SK-N-SH (cell line): Measurements from ENCODE around the gene PKIB. TPM values are rescaled to one million over a fixed set of nuclear protein-coding genes. Genes with fewer than 3 reads are reported as not detected.

Experiments used
- CTCF ChIA-PET: fragments of 300-600, 350-600 bp; formaldehyde crosslinking; extraction: SDS; loops from one replicate; lab custom pipeline; 2021; lab: Yijun Ruan, JAX
- POLR2A ChIA-PET: fragments of 350-600 bp; sonication (Branson Sonifier 250); formaldehyde crosslinking; extraction: SDS; loops from one replicate; lab custom pipeline; 2020; ENCODE audit warnings: antibody characterized with exemption, inconsistent platforms; lab: Yijun Ruan, JAX
- DNase-seq: peaks from one replicate; pipeline ENCODE4 v3.0.0; 2012
- H2AFZ ChIP-seq: fragments of 200-600 bp; sonication (generic); 2 replicates; pipeline ENCODE4 v1.8.1; 2016; ENCODE audit warnings: antibody characterized with exemption, mild to moderate bottlenecking, low read depth
- H3F3A ChIP-seq: fragments of 200-600 bp; sonication (generic); replicated peaks from 2 replicates; pipeline ENCODE3; 2016; ENCODE audit warnings: antibody characterized with exemption, mild to moderate bottlenecking; ENCODE audit not compliant: insufficient read depth
- H3K27ac ChIP-seq, 2 experiments: fragments of 200-500 bp in 1 of 2; fragments of 200-600 bp in 1 of 2; sonication (Bioruptor generic) in 1 of 2; sonication (generic), shearing (Covaris generic) in 1 of 2; 2 replicates each; pipeline versions ENCODE4 v1.5.1 to v1.6.1; 2014 to 2016; ENCODE audit warnings: low read depth in 2 of 2, inconsistent platforms in 1 of 2, low read length in 1 of 2, mild to moderate bottlenecking in 1 of 2, mixed read lengths in 1 of 2
- H3K27me3 ChIP-seq: fragments of 200-600 bp; sonication (generic), shearing (Covaris generic); 2 replicates; pipeline ENCODE4 v1.6.1; 2016; ENCODE audit warnings: mixed run types; ENCODE audit not compliant: insufficient read depth
- H3K36me3 ChIP-seq, 2 experiments: fragments of 200-500 bp in 1 of 2; fragments of 200-600 bp in 1 of 2; sonication (Bioruptor generic) in 1 of 2; sonication (generic) in 1 of 2; replicated peaks in 1 of 2; 2 replicates each; pipeline versions ENCODE3 to v1.5.1; 2014 to 2016; ENCODE audit warnings: low read length in 1 of 2, mild to moderate bottlenecking in 1 of 2; ENCODE audit not compliant: insufficient read depth in 2 of 2, control insufficient read depth in 1 of 2
- H3K4me1 ChIP-seq, 2 experiments: fragments of 200-500 bp in 1 of 2; fragments of 200-600 bp in 1 of 2; sonication (Bioruptor generic) in 1 of 2; sonication (generic), shearing (Covaris generic) in 1 of 2; 2 replicates each; pipeline versions ENCODE4 v1.5.1 to v1.6.1; 2014 to 2016; ENCODE audit warnings: low read depth in 1 of 2, low read length in 1 of 2, mixed run types in 1 of 2; ENCODE audit not compliant: insufficient read depth in 2 of 2, control insufficient read depth in 1 of 2
- H3K4me2 ChIP-seq: fragments of 200-600 bp; sonication (generic), shearing (Covaris generic); 2 replicates; pipeline ENCODE4 v1.6.1; 2017; ENCODE audit warnings: mixed run types
- H3K4me3 ChIP-seq, 2 experiments: fragments of 200-500 bp in 1 of 2; fragments of 200-600 bp in 1 of 2; sonication (Bioruptor generic) in 1 of 2; sonication (generic), shearing (Covaris generic) in 1 of 2; 2 replicates each; pipeline versions ENCODE4 v1.5.1 to v1.8.1; 2014 to 2016; ENCODE audit warnings: low read depth in 2 of 2, inconsistent platforms in 1 of 2, low read length in 1 of 2, mild to moderate bottlenecking in 1 of 2, mixed read lengths in 1 of 2, moderate library complexity in 1 of 2
- H3K79me2 ChIP-seq: fragments of 200-600 bp; sonication (generic); 2 replicates; pipeline ENCODE4 v1.8.1; 2017; ENCODE audit warnings: mild to moderate bottlenecking; ENCODE audit not compliant: insufficient read depth
- H3K9ac ChIP-seq: fragments of 200-600 bp; sonication (generic); 2 replicates; pipeline ENCODE4 v1.6.1; 2017; ENCODE audit warnings: mixed run types
- H3K9me2 ChIP-seq: fragments of 200-600 bp; sonication (generic); 2 replicates; pipeline ENCODE4 v1.6.1; 2017; ENCODE audit warnings: mixed run types
- H3K9me3 ChIP-seq: fragments of 200-600 bp; sonication (generic); 2 replicates; pipeline ENCODE4 v1.6.1; 2017; ENCODE audit warnings: mixed run types, mild to moderate bottlenecking, moderate library complexity
- H4K20me1 ChIP-seq: fragments of 200-600 bp; sonication (generic); 2 replicates; pipeline ENCODE4 v1.6.1; 2017; ENCODE audit warnings: mild to moderate bottlenecking, mixed run types; ENCODE audit not compliant: insufficient read depth
- ELF1 ChIP-seq: IDR thresholded peaks from 2 replicates; pipeline ENCODE4 v1.4.0; 2012
- EZH2phosphoT487 ChIP-seq: fragments of 200-600 bp; sonication (generic); IDR thresholded peaks from 2 replicates; pipeline ENCODE4 v1.6.1; 2017; ENCODE audit warnings: low read depth, mixed run types, mild to moderate bottlenecking, antibody characterized with exemption, moderate library complexity, borderline replicate concordance
- GATA2 ChIP-seq: sonication (generic); formaldehyde crosslinking; IDR thresholded peaks from 2 replicates; pipeline ENCODE4 v1.5.0; 2020; ENCODE audit warnings: mild to moderate bottlenecking, missing genetic modification reagents
- IRF3 ChIP-seq: fragments of 150-350 bp; IDR thresholded peaks from 2 replicates; pipeline ENCODE4 v1.6.1; 2016; ENCODE audit warnings: mild to moderate bottlenecking, low read depth, low read length
- JUND ChIP-seq: IDR thresholded peaks from 2 replicates; pipeline ENCODE4 v1.4.0; 2012
- NRF1 ChIP-seq: IDR thresholded peaks from 2 replicates; pipeline ENCODE4 v1.6.1; 2012; ENCODE audit warnings: low read depth, mild to moderate bottlenecking, low read length
- REST ChIP-seq: IDR thresholded peaks from 2 replicates; pipeline ENCODE4 v1.6.1; 2012; ENCODE audit warnings: mild to moderate bottlenecking, low read depth, low read length, moderate library complexity
- RFX5 ChIP-seq: IDR thresholded peaks from 2 replicates; pipeline ENCODE4 v1.6.1; 2012; ENCODE audit warnings: mild to moderate bottlenecking, improper control_type of control experiment, low read length
- SIN3A ChIP-seq: IDR thresholded peaks from 2 replicates; pipeline ENCODE4 v1.6.1; 2012; ENCODE audit warnings: low read depth, mild to moderate bottlenecking, low read length, moderate library complexity, borderline replicate concordance
- SMC3 ChIP-seq: IDR thresholded peaks from 2 replicates; pipeline ENCODE4 v1.6.1; 2012; ENCODE audit warnings: low read depth, low read length, improper control_type of control experiment
- TAF1 ChIP-seq: IDR thresholded peaks from 2 replicates; pipeline ENCODE4 v1.6.1; 2012; ENCODE audit warnings: low read depth, mild to moderate bottlenecking, low read length, moderate library complexity, borderline replicate concordance
- TCF12 ChIP-seq: IDR thresholded peaks from 2 replicates; pipeline ENCODE4 v1.4.0; 2012
- TEAD4 ChIP-seq: IDR thresholded peaks from 2 replicates; pipeline ENCODE4 v1.4.0; 2012; ENCODE audit warnings: mild to moderate bottlenecking, borderline replicate concordance; ENCODE audit not compliant: insufficient read depth
- YY1 ChIP-seq: IDR thresholded peaks from 2 replicates; pipeline ENCODE4 v1.4.0; 2012; ENCODE audit warnings: low read depth, mild to moderate bottlenecking
- WGBS: methylation state at CpG from one replicate; pipeline ENCODE4 v1.1.6; 2017; ENCODE audit warnings: low lambda C conversion rate; 5-methylcytosine and 5-hydroxymethylcytosine counted together
- polyA plus RNA-seq, 3 experiments: library from polyadenylated mRNA; depleted of rRNA; stranded (reverse); fragments of >200 nt; gene quantifications; 2 replicates each; pipeline ENCODE4 v1.2.3, GENCODE V29; 2012
- TF ChIP-seq, protein P1 (sequence below): fragments of 200-600 bp; sonication (generic); IDR thresholded peaks from 2 replicates; pipeline ENCODE4 v1.6.1; 2017; ENCODE audit warnings: antibody characterized with exemption, mild to moderate bottlenecking, moderate library complexity
- TF ChIP-seq, protein P2 (sequence below): IDR thresholded peaks from 2 replicates; pipeline ENCODE4 v1.4.0; 2012; ENCODE audit warnings: low read depth
- TF ChIP-seq, protein P3 (sequence below): IDR thresholded peaks from 2 replicates; pipeline ENCODE4 v1.4.0; 2012; ENCODE audit warnings: low read depth, borderline replicate concordance

Gene PKIB
- polyA plus RNA-seq, 1 of the 3 experiments (the other 2 are of a cell fraction), result 0.30 TPM

DNA sequence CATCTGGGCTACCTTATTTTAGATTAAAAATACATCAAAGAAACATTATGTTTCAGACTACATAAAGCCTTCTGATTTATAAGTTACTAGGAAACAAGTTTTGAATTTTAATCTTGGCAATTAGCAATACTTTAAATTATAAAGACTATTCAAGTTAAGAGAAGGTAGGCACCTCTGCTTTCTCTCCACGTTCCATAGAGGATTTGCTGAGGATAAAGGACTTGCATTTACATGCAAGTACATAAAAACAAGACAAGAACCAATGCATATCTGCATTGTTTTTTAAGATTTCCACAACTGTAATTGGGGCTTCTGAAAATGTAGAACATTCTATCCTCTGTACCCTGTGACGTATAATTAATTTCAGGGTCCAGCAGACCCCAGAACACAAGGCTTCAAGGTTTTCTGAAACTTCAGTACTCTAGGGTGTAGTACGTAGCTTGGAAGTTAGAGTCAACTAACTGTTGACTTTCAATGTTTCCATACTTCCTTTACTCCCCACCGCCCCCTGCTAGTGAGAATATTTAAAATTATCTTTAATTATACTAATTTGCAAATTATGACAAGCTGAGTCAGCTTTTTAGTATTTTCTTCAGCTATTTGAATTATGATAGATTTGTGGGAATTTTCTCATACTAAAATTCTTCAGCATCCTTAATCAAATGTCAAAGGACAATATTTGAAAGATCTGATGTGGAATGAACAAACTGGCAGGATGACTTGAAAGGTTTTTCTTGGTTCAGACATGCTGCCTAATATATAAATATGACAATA lies 82.8 kb downstream of the PKIB start:
- Histone ChIP-seq H3K4me2 (no peak overlapping the region), H3K4me3 (no peak overlapping the region), H3K27ac (no peak overlapping the region), H3K9ac (no peak overlapping the region), H3K27me3 (no peaks in the 10 kb centered on the region), H3K36me3 (no peaks in the 10 kb centered on the region), H4K20me1 (no peaks in the 10 kb centered on the region), H3K9me3 (0 out of 2 replicates have a peak, but pooled peaks cover 6% of the 10 kb centered on the region)
- 64% methylated on average over 4 of the region's 4 CpGs for WGBS
- CTCF ChIA-PET, result no interaction called here
- TF ChIP-seq YY1, result no peak
- no peak for TF ChIP-seq NRF1
- TF ChIP-seq TAF1, result no peak
- no peak for TF ChIP-seq SIN3A
- no peak for TF ChIP-seq IRF3
- TF ChIP-seq EZH2phosphoT487, result no peak
- TF ChIP-seq, protein P1, sequence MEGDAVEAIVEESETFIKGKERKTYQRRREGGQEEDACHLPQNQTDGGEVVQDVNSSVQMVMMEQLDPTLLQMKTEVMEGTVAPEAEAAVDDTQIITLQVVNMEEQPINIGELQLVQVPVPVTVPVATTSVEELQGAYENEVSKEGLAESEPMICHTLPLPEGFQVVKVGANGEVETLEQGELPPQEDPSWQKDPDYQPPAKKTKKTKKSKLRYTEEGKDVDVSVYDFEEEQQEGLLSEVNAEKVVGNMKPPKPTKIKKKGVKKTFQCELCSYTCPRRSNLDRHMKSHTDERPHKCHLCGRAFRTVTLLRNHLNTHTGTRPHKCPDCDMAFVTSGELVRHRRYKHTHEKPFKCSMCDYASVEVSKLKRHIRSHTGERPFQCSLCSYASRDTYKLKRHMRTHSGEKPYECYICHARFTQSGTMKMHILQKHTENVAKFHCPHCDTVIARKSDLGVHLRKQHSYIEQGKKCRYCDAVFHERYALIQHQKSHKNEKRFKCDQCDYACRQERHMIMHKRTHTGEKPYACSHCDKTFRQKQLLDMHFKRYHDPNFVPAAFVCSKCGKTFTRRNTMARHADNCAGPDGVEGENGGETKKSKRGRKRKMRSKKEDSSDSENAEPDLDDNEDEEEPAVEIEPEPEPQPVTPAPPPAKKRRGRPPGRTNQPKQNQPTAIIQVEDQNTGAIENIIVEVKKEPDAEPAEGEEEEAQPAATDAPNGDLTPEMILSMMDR, result no peak
- TF ChIP-seq GATA2, result no peak
- TF ChIP-seq, protein P2, sequence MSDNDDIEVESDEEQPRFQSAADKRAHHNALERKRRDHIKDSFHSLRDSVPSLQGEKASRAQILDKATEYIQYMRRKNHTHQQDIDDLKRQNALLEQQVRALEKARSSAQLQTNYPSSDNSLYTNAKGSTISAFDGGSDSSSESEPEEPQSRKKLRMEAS, result no peak
- TF ChIP-seq REST, result no peak
- no peak for TF ChIP-seq ELF1
- TF ChIP-seq TCF12, result no peak
- no peak for TF ChIP-seq RFX5
- TF ChIP-seq, protein P3, sequence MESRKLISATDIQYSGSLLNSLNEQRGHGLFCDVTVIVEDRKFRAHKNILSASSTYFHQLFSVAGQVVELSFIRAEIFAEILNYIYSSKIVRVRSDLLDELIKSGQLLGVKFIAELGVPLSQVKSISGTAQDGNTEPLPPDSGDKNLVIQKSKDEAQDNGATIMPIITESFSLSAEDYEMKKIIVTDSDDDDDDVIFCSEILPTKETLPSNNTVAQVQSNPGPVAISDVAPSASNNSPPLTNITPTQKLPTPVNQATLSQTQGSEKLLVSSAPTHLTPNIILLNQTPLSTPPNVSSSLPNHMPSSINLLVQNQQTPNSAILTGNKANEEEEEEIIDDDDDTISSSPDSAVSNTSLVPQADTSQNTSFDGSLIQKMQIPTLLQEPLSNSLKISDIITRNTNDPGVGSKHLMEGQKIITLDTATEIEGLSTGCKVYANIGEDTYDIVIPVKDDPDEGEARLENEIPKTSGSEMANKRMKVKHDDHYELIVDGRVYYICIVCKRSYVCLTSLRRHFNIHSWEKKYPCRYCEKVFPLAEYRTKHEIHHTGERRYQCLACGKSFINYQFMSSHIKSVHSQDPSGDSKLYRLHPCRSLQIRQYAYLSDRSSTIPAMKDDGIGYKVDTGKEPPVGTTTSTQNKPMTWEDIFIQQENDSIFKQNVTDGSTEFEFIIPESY, result no peak
- TF ChIP-seq JUND, result no peak
- no peak for TF ChIP-seq TEAD4
- no peak for TF ChIP-seq SMC3
- TF ChIP-seq, all 33 proteins: peak for 0
- peaks cover 6% of the 10 kb centered on the region for H3F3A ChIP-seq
- H2AFZ ChIP-seq, result no peak overlapping the region
- H3K79me2 ChIP-seq, result no peaks in the 10 kb centered on the region
- peaks cover 0 to 17% of the 10 kb centered on the region in 2 experiments; a peak in 3 of 4 replicates for H3K4me1 ChIP-seq
- H3K9me2 ChIP-seq, result no peaks in the 10 kb centered on the region
- no peak for DNase-seq
- POLR2A ChIA-PET, result no interaction called here
